GM18526 (cell line): ENCODE results near the gene DCHS2.

ENCODE experiments used
- POLR2A ChIP-seq: IDR thresholded peaks from 3 replicates; pipeline ENCODE4 v1.6.1; 2011; ENCODE audit not compliant: insufficient read length; ENCODE audit errors: extremely low read depth

Gene DCHS2

DNA sequence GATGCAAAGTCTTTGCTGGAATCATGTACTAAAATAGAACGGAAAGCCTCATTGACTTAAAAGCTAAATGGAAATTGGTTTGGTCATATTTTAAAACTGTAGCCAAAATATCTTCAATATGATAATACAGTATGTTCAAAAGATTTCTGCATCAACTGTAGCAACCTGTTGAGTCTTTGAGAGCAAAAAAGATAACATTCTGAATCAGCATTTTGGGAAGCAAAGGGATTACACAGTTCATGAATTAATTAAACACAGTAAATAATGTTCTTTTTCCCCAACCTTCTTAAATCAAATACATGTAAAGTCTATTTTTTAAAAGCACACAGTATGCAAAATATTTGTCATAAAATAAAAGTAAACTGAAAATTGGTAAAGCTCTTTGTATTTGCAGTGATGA lies 50.5 kb downstream of the DCHS2 start:
- no peak for TF ChIP-seq POLR2A

DNA sequence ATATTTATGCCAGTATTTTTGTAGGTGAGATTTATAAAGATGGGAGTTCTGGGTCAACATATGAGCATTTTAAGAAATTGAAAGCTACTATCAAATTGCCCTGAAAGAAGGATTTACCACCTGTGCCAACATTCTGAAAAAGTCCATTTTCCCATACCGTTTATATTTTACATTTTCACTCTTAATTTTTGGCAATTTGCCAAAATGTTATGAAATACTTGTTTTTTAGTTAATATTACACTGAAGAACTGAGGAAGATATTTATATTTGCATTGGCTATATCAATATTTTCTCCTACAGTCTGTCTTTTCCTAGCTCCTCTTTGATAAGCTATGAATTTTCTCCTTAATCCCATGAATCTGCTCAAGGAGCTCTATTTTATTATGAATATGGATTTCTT lies 52.4 kb downstream of the DCHS2 start:
- TF ChIP-seq POLR2A: no peak

DNA sequence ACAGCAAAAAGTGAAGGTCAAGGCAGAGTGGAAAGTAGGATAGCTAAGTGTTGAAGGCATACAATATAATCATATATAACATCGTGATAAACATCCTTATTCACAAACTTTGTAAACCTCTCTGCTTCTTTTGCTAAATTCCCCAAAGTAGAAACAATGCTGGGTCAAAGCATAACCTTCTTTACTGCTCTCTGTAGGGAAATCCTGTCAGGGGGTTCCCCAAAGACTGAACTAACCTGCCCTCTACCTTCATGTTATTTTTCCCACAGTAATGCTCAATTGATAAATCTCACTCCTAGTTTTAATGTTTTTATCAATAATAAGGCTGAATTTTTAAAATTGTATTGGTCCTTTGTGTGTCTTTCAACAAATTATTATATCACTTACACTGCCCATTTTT lies 55.7 kb downstream of the DCHS2 start:
- no peak for TF ChIP-seq POLR2A

DNA sequence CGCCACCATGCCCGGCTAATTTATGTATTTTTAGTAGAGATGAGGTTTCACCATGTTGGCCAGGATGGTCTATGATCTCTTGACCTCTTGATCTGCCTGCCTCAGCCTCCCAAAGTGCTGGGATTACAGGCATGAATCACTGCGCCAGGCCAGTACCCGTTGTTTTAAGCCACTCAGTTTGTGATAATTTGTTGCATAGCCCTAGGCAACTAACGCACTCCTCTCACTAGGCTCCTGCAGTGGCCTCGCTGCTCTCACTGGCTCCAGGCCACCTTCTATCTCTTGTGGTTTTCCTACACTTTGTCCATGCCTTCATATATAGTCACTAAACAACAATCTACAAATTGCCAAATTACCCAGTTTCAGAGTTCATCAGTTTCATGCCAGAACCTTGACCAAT lies 58.1 kb downstream of the DCHS2 start:
- no peak for TF ChIP-seq POLR2A

DNA sequence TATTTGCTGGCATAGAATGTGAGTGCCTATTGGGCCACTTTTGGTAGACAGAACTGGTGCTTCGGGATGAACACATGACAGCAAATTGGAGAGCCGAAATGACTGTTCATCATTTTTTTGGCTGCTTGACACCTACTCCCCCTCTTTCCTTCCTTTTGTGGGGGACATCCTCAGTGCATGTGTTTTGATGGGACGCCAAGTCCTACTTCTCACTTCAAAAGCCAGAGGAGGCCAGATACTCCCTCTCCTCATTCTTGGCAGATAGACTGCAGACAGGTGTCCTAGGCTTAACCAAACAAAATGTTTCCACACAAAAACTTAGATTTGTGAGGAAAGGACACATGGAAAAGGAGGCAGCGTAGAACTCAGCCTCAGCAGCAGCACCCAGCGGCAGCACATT lies 62.4 kb downstream of the DCHS2 start:
- no peak for TF ChIP-seq POLR2A

DNA sequence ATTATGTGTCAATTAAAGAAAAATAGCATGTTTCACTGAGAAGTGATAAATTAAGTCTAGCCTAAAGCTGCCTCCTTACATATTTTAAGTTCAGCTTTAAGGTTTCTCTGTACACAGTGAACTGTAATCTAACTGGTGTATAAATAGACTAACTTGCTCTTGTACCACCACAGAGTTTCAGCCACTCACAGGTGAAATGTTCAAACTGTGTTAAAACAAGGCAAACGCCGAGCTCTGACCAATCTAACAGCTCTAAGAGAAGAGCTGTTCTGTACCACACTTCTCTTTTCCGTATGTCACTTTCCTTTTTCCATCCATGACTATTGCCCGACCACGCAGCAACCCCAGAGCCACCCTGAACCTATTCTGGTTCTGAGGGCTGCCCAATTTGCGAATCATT lies 64.5 kb downstream of the DCHS2 start:
- TF ChIP-seq POLR2A: no peak

DNA sequence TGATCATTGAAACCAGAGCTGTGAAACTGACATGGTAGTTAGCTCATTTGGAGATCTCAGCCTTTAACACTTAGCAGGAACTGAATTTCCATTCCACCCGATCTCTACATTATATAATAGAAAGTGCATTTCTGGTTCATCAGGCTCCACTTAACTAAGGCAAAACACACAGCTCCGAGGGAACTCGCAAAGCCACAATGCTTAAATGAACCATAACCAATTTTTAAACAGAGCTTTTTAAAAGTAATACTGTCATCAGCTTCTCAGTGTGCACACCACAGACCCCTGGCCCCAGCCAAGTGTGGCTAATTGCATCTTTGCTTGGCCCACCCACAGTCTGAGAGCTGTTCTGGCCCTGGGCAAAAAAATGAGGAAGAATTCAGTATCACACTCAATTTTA lies 66.1 kb downstream of the DCHS2 start:
- TF ChIP-seq POLR2A: no peak

DNA sequence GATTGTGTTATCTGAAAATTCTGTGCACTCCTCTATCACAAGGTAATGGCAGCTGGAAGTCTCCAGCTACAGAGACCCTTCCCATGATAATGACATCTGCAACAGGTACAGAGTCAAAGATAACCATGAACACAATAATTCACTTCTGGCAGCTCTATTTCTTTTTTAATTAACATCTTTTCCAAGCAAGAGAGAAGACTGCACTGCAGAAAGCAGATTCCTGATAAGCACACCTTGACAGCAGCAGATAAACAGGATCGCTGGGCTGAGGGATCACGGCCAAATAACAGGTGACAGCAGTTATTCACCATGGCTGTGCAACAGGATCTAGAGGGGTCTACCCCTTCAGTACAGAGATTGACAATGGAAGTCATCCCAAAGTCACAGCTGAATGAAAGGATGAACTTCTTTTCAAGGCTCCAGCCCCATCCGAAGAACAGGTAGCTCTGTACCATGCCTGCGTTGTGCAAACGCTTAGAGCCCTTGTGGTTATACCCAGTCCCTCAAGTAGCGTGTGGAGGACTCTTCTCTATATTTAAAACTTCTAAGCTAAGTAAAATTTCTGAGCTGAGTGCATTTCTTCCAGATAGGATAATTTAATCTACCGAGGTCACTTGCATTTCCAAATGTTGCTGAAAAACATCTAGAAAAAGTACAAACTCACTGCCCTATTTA lies 66.7 kb downstream of the DCHS2 start:
- no peak for TF ChIP-seq POLR2A

DNA sequence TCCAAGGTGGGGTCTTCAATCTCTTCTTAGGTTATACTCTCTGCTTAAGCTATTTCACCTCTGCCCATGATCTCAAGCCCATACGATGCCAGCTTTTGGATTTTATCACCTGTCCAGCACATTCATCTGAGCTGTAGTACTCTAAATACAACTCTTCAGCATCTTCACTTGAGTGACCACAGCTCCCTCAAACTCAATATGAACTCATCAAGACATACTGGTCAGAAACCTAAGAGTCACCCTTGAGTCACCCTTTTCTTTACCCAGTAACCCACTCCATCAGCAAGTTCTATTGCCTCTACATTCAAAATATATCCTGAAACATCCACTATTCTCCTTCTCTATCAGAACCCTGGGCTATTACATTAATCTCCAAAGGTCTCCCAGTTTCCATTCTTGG lies 69.4 kb downstream of the DCHS2 start:
- no peak for TF ChIP-seq POLR2A

DNA sequence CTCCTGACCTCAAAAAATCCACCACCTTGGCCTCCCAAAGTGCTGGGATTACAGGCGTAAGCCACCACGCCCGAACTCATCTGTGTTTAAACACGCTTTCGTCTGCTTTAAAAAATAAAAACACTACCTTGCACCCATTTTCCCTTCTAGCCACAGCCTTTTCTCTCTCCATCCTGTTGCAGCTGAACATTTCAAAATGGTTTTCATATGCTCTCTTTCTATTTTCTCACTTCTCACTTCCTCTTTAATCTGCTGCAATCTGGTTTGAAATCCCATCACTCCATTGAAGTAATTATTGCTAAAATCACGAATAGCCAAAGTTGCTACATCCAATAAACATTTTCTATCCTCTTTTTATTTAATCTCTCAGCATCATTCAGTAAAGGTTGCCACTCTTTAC lies 70.0 kb downstream of the DCHS2 start:
- TF ChIP-seq POLR2A: no peak

DNA sequence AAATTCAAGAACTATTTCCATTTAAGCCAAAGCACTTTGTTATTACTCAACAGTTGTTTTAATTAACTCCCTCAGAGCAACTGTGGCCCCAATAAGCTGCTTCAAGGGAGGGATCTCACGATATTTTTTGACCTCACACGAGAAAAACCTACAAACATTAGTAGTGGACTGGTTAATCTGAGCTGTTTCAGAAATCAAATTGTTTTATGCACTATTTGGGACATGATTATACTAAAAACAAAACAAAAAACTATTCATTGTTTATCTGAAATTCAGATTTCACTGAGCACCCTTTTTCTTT lies 74.3 kb downstream of the DCHS2 start:
- no peak for TF ChIP-seq POLR2A

DNA sequence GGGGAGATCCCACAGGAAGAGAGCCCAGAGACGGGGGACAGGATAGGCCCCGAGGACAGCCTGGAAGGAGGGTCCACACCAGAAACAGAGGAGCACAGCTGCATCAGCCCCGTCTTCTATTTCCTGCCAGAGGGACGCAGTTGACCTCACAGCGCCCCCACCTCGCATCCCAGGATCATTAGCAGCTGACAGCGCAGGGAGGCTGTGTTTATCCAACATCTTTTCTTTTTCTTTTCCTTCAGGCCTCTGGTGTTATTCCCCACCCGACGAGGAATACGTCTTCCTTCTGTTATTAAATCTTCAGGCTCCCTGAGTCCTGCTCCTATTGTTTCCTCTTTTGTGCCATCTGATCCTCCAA lies 75.4 kb downstream of the DCHS2 start:
- TF ChIP-seq POLR2A: no peak

DNA sequence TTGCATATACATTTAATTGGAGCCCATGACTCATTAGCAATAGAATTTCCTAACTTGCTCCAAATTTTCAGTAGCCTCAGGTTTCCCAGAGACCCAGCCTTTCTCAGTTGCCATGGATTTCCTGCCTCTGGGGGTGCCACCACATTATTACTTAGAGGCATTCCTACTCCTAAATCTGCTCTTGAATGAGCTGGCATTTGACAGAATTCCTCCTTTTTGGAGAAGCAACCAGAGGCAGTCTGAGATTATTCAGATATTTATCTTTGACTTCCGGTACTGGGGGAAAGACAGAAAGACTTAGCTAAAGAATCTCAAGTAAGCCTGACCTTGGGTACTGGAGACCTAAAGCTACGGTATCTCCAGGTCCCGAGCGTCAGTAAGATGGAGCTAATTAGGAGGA lies 76.3 kb downstream of the DCHS2 start:
- no peak for TF ChIP-seq POLR2A

DNA sequence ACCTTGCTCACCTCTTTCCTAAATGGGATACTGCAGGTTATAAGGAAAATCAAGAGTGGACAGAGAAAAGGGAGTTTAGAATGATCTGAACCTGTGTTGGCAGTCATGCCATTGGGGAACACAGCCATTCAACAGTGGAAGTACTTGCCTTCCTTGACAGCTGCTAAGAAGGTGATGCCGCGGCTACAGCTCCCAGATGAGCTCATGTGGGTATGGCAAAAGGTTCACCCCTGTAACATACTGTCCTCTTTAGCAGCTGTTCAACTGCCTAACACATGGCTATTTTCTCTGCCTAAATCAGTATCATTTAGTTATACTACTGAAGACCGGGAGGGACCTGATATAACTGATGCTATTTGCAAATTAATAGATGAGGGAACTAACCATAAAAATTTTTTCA lies 76.8 kb downstream of the DCHS2 start:
- no peak for TF ChIP-seq POLR2A

DNA sequence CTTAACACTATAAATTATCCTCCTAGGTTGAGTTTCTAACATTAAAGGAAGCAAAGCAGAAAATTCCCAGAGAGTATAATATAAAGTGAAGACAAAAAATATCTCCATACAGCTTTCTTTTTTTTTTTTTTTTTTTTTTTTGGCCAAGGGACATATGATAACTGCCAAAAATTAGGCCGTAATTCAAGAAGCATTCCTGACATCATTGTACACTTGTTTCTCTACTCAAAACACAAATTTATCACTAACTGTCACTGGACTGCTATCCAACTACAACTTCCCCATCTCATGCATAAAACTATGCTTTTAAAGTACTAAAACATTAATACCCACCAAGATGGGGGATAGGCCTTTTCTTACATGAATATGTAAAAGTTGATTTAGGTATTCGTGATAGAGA lies 77.2 kb downstream of the DCHS2 start:
- TF ChIP-seq POLR2A: no peak

DNA sequence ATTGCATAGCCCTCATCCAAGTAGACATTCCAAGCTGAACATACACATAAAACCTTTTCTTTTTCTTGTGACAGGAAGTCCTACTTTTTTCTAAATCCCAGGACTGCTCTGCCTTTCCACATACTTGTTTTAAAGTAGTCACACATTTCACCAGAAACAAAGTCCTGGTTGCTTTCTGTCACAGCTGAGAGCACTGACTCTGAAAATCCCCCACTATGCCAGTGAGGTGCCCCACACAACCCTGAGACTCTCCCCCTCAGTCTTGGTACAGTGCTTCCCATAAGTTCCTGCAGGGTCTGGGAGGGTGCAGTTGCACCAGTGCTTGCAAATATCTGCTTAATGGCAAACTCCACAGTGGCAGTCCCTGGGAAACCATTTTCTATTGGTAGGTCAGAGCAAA lies 84.2 kb downstream of the DCHS2 start:
- no peak for TF ChIP-seq POLR2A

DNA sequence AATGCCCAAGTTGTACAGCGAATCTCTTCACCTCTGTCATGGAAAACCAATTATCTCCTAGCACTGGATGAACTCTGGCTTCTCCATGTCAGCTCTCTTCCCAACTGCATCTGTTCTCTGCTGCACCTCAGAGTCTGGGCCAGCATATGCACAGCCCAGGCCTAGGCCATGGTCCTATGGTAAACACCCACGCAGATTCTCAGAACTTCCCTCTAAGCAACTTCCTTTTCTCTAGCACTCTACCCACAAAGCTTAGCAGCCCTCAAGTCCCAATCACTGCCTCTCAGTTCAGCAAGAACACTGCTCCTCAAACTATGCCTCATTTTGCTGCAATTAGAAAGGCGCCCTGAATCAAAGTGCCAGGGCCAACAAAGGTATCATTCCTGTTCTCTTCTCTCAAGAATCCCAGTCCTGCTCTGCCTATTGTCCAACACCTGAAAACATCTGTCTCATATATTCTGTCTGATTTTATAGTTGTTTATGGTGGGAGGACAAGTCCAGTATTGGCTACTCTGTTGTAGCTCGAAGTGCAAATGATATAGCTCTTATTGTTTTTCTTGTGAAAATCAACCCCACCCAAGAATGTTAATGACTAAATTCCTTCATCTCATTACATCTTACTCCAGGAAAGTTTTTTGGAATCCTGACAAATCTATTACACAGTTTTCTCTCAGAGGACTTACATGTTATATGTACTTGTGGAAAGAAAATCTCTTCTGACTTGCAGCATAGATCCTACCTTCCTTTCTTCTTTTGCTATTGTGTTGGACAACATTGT lies 85.4 kb downstream of the DCHS2 start:
- TF ChIP-seq POLR2A: no peak

DNA sequence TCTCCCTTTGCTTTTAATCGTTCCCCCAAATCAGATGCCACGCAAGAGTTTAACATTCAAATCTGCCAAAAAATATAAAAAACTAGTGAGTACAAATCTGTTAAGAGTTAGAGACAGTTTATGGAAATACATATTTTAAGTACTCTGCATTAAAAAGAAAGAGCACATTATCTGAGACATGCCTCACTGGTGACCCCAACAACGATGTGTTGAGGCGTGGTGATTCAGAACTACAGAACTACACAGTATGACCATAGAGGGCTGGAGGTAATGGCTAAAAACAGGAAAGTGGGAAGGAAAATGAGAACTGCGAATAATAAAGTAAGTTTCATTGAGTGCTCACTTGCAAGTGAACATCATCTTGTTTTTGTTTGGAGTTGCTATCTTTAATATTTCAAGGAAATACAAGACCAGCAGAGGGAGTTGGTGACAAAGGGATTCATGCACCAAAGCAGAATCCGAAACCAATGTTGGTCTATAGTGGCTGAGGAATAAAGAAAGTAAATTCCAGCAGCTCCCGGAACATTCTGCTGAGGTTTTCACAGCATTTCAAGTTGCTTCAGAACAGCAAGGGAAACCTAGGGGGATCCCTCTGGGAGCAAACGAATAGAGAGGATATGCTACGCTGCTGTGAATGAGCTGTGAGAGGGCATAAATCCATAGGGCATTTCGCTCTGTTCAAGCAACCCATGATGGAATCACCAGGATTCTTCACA lies 92.2 kb downstream of the DCHS2 start:
- TF ChIP-seq POLR2A: no peak
